ENCODE measurements around the gene SRPK1.

DNA sequence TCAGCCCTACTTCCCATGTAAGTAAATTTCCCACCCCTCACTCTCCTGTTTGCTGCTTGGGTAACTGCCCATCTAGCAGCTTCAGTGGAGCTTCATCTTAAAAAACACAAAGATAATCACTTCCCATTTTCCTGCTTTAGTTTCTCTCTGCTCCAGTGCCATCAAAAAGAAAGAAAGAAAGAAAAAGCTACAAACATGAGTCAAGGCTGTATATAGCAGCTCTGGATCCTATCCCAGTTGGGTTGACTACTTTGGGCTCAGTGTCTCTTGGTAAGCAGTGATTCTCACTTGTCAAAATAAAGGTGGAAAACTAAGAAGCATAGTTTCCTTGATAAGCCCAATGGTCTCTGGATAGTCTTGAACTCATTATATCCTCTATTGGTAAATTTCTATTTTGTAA lies 48.7 kb upstream of the SRPK1 start:
- TF ChIP-seq POLR2A (IDR thresholded peaks at IDR 0.05; ENCODE audit: low read depth, low read length) = no peak
- TF ChIP-seq TAF1 (IDR thresholded peaks at IDR 0.05; ENCODE audit: borderline replicate concordance, low read depth, low read length) = no peak
- TF ChIP-seq POLR2AphosphoS5 (IDR thresholded peaks at IDR 0.05; ENCODE audit: low read depth, low read length) = no peak
